GM19452 (cell line): ENCODE measurements around the gene MT1M.
"Not testable (repeated sequence)": the region's sequence is repeated elsewhere in the genome, so short reads cannot be mapped to it uniquely, and the experiment has no call there.

Source experiments
- ATAC-seq: cut with Tn5 transposase; IDR thresholded peaks from one replicate; pipeline ENCODE4 v1.9.1; 2021; ENCODE audit not compliant: unreplicated experiment

MT1M gene

GRCh38 chr16:56608043-56608875, 24.2 kb upstream of the MT1M start, which contains the start of gene MT2A:
TSS of gene MT2A (plus strand) at chr16:56608584. CDS start at chr16:56608656, 72 bp downstream.
- ATAC-seq, result peak; percentile 85

DNA sequence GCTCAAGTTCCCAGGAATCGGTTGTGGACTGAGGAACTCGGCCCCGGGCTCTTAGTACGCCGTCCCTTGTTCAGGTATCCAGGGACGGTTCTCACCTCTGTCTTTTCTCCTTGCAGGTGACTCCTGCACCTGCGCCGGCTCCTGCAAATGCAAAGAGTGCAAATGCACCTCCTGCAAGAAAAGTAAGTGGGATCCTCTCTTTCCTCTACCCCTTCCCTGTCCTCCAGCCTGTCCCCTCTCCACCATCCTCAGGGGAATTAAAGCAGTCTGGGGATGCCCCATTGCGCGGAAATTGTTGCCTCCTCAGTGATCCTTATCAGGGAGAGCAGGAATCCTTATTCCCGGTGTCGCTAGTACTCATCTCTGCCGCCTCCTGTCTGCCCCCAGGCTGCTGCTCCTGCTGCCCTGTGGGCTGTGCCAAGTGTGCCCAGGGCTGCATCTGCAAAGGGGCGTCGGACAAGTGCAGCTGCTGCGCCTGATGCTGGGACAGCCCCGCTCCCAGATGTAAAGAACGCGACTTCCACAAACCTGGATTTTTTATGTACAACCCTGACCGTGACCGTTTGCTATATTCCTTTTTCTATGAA, 23.5 kb upstream of the MT1M start:
- ATAC-seq, result no peak

GRCh38 chr16:56609463-56609921, 23.0 kb upstream of the MT1M start:
- ATAC-seq, result peak; percentile 50

DNA sequence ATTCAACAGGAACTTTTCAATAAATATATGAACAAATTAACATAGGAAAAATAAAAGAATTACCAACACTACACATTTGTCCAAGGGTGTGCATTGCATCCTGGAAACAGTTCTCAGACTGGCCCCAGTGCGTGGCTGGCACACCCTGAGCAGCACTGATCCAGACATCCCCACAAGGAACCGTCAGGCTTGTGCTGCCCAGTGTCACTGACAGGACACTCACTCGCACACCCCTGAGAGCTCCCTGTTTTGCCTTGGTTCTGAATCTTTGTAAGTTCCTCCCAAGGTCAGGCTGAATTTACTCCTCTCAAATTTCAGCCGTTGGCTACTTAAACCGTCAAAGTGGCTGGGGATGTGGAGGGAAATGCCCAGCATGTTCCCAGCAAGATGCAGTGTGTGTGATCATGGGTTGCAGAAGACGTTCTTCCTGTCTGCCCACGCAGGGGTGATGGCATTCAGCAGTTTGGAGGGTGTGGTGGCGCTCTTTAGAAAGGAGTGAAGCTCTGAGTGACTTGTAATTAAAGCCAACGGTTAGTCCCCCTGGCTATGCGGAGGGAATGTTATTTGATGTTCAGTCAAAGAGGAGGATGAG, 22.3 kb upstream of the MT1M start:
- no peak for ATAC-seq

DNA sequence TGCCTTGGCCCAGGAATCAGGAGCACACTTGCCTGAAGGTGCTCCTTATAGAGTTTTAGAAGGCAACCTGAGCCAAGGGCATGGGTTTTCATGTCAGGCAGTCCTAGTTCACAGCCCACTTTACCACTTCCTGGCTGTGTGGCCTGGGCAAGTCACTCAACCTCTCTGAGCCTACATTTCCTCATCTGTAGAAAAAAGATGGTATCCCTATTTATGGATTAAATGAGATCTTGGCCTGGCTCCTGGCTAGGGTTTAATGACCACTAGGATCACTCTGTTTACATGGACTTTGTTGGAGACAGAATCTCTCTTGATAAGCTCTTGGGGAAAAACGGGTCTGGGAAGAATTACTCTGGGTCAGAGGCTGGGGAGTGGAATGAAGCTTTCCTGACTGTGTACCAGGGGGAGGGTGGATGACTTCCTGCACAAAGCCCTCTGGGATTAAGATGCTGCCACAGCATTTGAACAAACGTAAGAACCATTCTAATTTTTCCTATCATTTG, 21.8 kb upstream of the MT1M start:
- no peak for ATAC-seq

GRCh38 chr16:56611281-56611833, 21.1 kb upstream of the MT1M start:
- ATAC-seq, result no peak

DNA sequence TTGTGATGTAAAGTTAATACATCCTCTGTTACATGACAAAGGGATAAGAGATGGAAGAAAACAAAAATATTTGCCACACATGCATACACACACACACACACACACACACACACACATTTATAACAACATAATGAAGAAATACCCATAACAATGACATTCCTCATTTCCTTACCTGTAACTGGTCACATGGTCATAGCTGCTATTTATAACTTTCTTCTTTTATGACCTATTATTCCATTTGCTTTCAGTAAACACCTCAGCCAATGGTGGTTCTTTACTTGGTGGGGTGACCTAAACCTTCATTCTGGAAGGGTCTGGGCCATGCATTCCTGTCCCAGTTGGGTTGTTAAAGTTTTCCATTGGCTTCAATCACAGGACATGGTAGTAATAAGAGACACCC, 18.8 kb upstream of the MT1M start:
- no peak for ATAC-seq

- no peak for ATAC-seq
Observed at GRCh38 chr16:56614549-56614991, 17.9 kb upstream of the MT1M start.

DNA sequence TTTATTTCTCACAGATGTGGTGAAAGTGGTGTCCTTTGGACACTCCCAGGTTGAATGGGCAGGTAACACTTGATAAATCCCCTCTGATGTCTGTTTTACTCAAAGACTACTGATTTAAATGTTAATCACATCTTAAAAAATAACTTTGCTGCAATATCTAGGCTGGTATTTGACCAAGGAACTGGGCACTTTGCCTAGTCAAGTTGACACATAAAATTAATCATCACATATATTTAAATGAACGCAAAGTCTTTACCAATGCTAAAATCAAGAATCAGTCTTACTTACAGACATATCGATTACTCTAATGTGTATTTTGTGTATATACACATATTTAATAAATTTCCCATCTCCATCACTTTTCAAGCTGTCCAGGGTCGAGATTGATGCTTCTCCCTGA, 17.1 kb upstream of the MT1M start:
- no peak for ATAC-seq

DNA sequence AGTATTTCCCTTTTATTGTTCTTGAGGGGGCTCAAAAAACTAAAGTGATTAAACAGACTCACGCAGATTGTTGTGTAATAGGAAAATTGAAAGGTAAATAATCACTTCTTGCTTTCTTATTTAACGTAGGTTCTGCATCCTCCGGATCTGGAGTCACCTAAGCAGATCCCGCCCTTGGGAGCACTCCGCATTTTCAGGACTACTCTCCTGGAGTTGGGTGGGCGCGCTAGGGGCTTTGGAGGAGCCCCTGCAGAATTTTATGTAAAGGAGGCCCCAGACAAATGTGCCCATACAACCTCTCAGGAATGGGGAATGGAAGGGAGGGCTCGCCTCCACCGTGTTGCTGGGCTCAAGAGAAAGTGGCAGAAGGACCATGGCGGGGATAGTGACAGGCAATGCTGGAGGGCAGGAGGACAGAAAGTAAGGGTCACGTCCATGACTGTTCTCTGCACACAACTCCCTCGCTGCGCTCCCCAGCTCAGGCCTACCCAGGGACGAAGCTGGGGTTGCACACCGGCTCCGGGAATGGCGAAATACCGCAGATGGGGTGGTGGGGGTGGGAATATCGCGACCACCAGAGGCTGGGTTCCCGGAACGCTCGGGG, 15.7 kb upstream of the MT1M start:
- ATAC-seq, result no peak

- ATAC-seq, result no peak
Observed at GRCh38 chr16:56617212-56618085, 15.0 kb upstream of the MT1M start.

DNA sequence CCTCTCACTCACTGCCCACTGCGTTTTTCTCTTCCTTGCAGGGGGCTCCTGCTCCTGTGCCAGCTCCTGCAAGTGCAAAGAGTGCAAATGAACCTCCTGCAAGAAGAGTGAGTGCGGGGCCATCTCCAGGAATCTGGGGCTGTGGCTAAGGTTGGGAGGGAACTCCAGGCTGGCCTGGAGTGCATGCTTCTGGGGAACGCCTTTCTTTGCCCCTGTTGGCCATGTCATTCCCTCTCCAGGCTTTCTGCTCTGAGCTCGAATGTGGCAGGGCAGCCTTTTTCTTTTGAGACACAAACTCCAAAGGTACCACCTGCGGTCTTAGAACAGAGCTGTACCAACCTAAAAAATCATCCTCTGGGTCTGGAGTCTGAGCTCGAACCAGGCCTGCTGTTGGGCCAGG, 14.3 kb upstream of the MT1M start:
- ATAC-seq, result no peak

- no peak for ATAC-seq
Observed at GRCh38 chr16:56620339-56620897, 12.0 kb upstream of the MT1M start.

- not testable (repeated sequence) for ATAC-seq
Observed at GRCh38 chr16:56621665-56622445, 10.6 kb upstream of the MT1M start.

- not testable (repeated sequence) for ATAC-seq
Observed at GRCh38 chr16:56623184-56623583, 9.3 kb upstream of the MT1M start.

- no peak for ATAC-seq
Observed at GRCh38 chr16:56623637-56624036, 8.8 kb upstream of the MT1M start.

DNA sequence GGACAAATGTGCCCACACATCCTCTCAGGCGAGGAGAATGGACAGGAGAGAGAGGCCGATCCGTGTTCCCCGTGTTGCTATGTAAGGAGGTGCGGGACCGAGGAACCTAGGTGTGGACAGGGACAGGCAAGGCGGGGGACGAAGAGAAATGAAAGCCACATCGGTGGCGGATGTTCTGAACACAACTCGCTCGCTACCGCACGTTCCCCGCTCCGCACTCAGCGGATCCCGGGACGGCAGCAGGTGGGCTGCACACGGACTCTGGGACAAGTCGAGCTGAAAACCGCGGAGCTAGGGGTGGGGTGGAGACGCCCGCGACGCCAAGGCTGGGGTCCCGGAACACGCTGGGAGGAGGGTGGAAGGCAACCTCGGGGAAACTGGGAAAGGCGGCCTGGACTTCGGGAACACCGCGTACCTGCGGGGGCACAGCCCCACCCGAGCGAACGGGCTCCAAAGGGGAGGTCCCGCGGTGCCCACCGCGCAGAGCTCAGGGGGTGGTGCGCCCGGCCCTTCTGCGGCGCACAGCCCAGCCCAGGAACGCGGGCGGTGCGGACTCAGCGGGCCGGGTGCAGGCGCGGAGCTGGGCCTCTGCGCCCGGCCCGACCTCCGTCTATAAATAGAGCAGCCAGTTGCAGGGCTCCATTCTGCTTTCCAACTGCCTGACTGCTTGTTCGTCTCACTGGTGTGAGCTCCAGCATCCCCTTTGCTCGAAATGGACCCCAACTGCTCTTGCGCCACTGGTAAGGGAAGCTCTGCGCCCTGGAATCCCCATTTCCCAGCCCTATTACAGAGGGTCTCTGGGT, 7.1 kb upstream of the MT1M start, which contains the start of gene MT1E:
Gene MT1E, plus strand, starts transcription at position 642 of the 803 bp plus-strand sequence. Its CDS starts 71 bp downstream, at position 713.
- ATAC-seq, result no peak
